Endothelial cell of umbilical vein (primary cell): ENCODE measurements around the gene RND2. TPM values are rescaled to one million over a fixed set of nuclear protein-coding genes. Genes with fewer than 3 reads are reported as not detected.

ENCODE experiments used
- BruUV-seq: library from RNA; stranded (reverse); fragments of 400-500 nt; replicated peaks from 2 replicates; lab custom pipeline; 2021; lab: Mats Ljungman, UMichigan
- CTCF ChIA-PET: fragments of 300-600, 350-600 bp; sonication (Branson Sonifier 250); formaldehyde crosslinking; loops from one replicate; lab custom pipeline; 2021; ENCODE audit warnings: antibody characterized with exemption, inconsistent platforms; lab: Charles Lee
- POLR2A ChIA-PET: fragments of 300-600, 350-600 bp; sonication (Branson Sonifier 250); formaldehyde crosslinking; loops from one replicate; lab custom pipeline; 2021; ENCODE audit warnings: antibody characterized with exemption, inconsistent platforms; lab: Charles Lee
- DNase-seq: peaks from one replicate; pipeline ENCODE4 v3.0.0-alpha.2; 2011; ENCODE audit warnings: low read depth, low spot score
- FAIRE-seq: peaks from 2 replicates; lab custom pipeline; 2011; peaks lifted over from hg19 to GRCh38; lab: Jason Lieb, UNC
- H2AFZ ChIP-seq: 2 replicates; pipeline ENCODE4 v1.6.0; 2012; ENCODE audit warnings: low read depth, low read length, control low read depth, inconsistent platforms
- H3K27ac ChIP-seq: 2 replicates; pipeline ENCODE4 v1.5.1; 2011; ENCODE audit warnings: low read depth, mild to moderate bottlenecking, control low read depth, low read length, moderate library complexity; ENCODE audit not compliant: insufficient read depth
- H3K27me3 ChIP-seq, 2 experiments: 2 replicates each; pipeline versions ENCODE4 v1.6.0 to v1.6.1; 2011; ENCODE audit warnings: low read length in 2 of 2, mixed read lengths in 1 of 2; ENCODE audit not compliant: control insufficient read depth in 2 of 2, insufficient read depth in 2 of 2
- H3K36me3 ChIP-seq, 2 experiments: 2 replicates in 1 of 2; 3 replicates in 1 of 2; pipeline ENCODE4 v1.5.1; 2011; ENCODE audit warnings: low read length in 2 of 2, mild to moderate bottlenecking in 1 of 2, moderate library complexity in 1 of 2; ENCODE audit not compliant: control insufficient read depth in 2 of 2, insufficient read depth in 2 of 2; ENCODE audit errors: extremely low read depth in 1 of 2
- H3K4me1 ChIP-seq: 3 replicates; pipeline ENCODE4 v1.5.1; 2011; ENCODE audit warnings: mild to moderate bottlenecking, low read length; ENCODE audit not compliant: control insufficient read depth, insufficient read depth; ENCODE audit errors: extremely low read depth
- H3K4me2 ChIP-seq: 2 replicates; pipeline ENCODE4 v1.6.1; 2011; ENCODE audit warnings: low read length, control low read depth, mixed read lengths; ENCODE audit not compliant: insufficient read depth
- H3K4me3 ChIP-seq, 3 experiments: fragments of 200-600 bp in 1 of 3; sonication (generic), shearing (Covaris generic) in 1 of 3; replicated peaks in 1 of 3; 2 replicates each; pipeline ENCODE4 v1.5.1; 2011 to 2016; ENCODE audit warnings: control low read depth in 3 of 3, low read length in 3 of 3, mild to moderate bottlenecking in 2 of 3, inconsistent platforms in 1 of 3, low read depth in 1 of 3, moderate library complexity in 1 of 3; ENCODE audit not compliant: insufficient read depth in 1 of 3
- H3K79me2 ChIP-seq: 2 replicates; pipeline ENCODE4 v1.6.0; 2012; ENCODE audit warnings: low read length, inconsistent platforms; ENCODE audit not compliant: control insufficient read depth, insufficient read depth
- H3K9ac ChIP-seq: replicated peaks from 2 replicates; pipeline ENCODE3; 2011; ENCODE audit warnings: low read length, control low read depth; ENCODE audit not compliant: insufficient read depth; ENCODE audit errors: extremely low read depth
- H3K9me1 ChIP-seq: replicated peaks from 3 replicates; pipeline ENCODE4 v1.6.0; 2011; ENCODE audit warnings: mild to moderate bottlenecking, low read length; ENCODE audit not compliant: control insufficient read depth, insufficient read depth; ENCODE audit errors: extremely low read depth
- H3K9me3 ChIP-seq: replicated peaks from 2 replicates; pipeline ENCODE4 v1.5.1; 2012; ENCODE audit warnings: low read length, inconsistent platforms; ENCODE audit not compliant: control insufficient read depth, insufficient read depth
- H4K20me1 ChIP-seq: replicated peaks from 2 replicates; pipeline ENCODE3; 2011; ENCODE audit warnings: mild to moderate bottlenecking, low read length; ENCODE audit not compliant: control insufficient read depth, insufficient read depth; ENCODE audit errors: extremely low read depth
- EZH2 ChIP-seq: IDR thresholded peaks from 2 replicates; pipeline ENCODE4 v1.6.1; 2012; ENCODE audit warnings: borderline replicate concordance, low read depth, mild to moderate bottlenecking, moderate library complexity, low read length, inconsistent platforms; ENCODE audit not compliant: severe bottlenecking
- FOS ChIP-seq: IDR thresholded peaks from 2 replicates; pipeline ENCODE4 v1.6.1; 2011; ENCODE audit warnings: mild to moderate bottlenecking, low read length, moderate library complexity, borderline replicate concordance; ENCODE audit not compliant: insufficient read depth
- GATA2 ChIP-seq: IDR thresholded peaks from 2 replicates; pipeline ENCODE4 v1.7.0; 2011; ENCODE audit warnings: low read depth, mild to moderate bottlenecking, moderate library complexity, mixed read lengths, low read length; ENCODE audit not compliant: insufficient read length, insufficient read depth
- JUN ChIP-seq: IDR thresholded peaks from 2 replicates; pipeline ENCODE4 v1.6.1; 2011; ENCODE audit warnings: borderline replicate concordance, low read depth; ENCODE audit not compliant: insufficient read length, insufficient read depth
- POLR2AphosphoS5 ChIP-seq: IDR thresholded peaks from 2 replicates; pipeline ENCODE4 v1.6.1; 2012; ENCODE audit warnings: low read depth, mild to moderate bottlenecking, control low read depth, low read length, moderate library complexity; ENCODE audit not compliant: insufficient read depth
- dilution Hi-C: fragments of 300-500 bp; cut with MboI; formaldehyde crosslinking; loops from one replicate; pipeline ENCODE4 v1.15.0; 2019; ENCODE audit warnings: low sequenced_read_pairs; ENCODE audit not compliant: extremely low pct_ligation_motif_present
- intact Hi-C: fragments of 100-400 bp; cut with micrococcal nuclease; formaldehyde crosslinking; loops from one replicate; pipeline ENCODE4 v1.10.0; 2022
- polyA plus RNA-seq, 4 experiments: library from polyadenylated mRNA; depleted of rRNA in 3 of 4; stranded (reverse) in 3 of 4; unstranded in 1 of 4; fragments of >200 nt; gene quantifications; 2 replicates each; pipeline versions ENCODE4 v1.2.1 to v1.2.3, GENCODE V29; 2011 to 2012; ENCODE audit warnings: missing spikeins in 1 of 4
- total RNA-seq: library from RNA; stranded (reverse); gene quantifications from 2 replicates; pipeline ENCODE4 v1.2.3, GENCODE V29; 2021
- TF ChIP-seq, protein P1 (sequence below), 2 donors: IDR thresholded peaks; 1 replicate in 1 of 2; 2 replicates in 1 of 2; pipeline ENCODE4 v1.5.1; 2011; ENCODE audit warnings: low read length in 2 of 2, mild to moderate bottlenecking in 2 of 2, moderate library complexity in 2 of 2, control low read depth in 1 of 2, inconsistent platforms in 1 of 2, low read depth in 1 of 2; ENCODE audit not compliant: insufficient read depth in 1 of 2; ENCODE audit errors: extremely low read depth in 1 of 2

RND2 gene
- total and polyA plus RNA-seq, 2 donors (not counting 3 experiments of a cell fraction or from before 2014, with no cell fraction given): 0.81 to 0.97 TPM

DNA sequence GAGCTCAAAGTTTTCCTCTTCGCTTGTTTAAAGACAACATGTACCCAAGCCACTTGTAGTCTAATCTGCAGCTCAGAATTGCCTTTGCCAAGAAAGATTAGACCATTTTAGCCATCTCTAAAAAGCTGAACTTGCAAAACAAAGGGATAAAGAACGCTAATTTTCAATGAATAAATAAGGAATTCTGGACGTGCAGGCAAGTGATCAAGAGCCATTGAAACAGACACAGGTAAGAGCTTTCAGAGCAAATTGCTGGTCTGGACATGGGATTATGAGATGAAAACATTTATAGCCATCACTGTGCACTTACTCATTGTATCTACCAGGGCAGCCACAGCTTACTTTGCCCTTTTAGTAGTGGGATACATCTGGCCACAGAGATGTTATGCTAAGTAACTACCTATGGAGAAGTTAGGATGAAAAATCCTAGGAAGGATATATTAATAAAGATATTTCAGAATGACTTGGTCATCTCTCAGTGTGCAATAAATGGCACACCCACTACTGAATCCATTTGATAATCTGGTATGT, 44.4 kb downstream of the RND2 start:
- FAIRE-seq: no peak
- TF ChIP-seq POLR2AphosphoS5: no peak
- no peak for TF ChIP-seq GATA2
- TF ChIP-seq FOS: no peak
- TF ChIP-seq, protein P1, sequence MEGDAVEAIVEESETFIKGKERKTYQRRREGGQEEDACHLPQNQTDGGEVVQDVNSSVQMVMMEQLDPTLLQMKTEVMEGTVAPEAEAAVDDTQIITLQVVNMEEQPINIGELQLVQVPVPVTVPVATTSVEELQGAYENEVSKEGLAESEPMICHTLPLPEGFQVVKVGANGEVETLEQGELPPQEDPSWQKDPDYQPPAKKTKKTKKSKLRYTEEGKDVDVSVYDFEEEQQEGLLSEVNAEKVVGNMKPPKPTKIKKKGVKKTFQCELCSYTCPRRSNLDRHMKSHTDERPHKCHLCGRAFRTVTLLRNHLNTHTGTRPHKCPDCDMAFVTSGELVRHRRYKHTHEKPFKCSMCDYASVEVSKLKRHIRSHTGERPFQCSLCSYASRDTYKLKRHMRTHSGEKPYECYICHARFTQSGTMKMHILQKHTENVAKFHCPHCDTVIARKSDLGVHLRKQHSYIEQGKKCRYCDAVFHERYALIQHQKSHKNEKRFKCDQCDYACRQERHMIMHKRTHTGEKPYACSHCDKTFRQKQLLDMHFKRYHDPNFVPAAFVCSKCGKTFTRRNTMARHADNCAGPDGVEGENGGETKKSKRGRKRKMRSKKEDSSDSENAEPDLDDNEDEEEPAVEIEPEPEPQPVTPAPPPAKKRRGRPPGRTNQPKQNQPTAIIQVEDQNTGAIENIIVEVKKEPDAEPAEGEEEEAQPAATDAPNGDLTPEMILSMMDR (IDR thresholded peaks at IDR 0.05; ENCODE audit: extremely low read depth in 1 of 2, insufficient read depth in 1 of 2, low read depth in 1 of 2, low read length in 2 of 2): no peak
- no peak for TF ChIP-seq EZH2
- no peak for TF ChIP-seq JUN

More for the DNA sequence above, 44.4 kb downstream of the RND2 start:
- BruUV-seq: no TSS peak
- Histone ChIP-seq H3K4me3 (no peak overlapping the region), H2AFZ (no peak overlapping the region), H3K4me1 (no peaks in the 10 kb centered on the region), H3K4me2 (no peak overlapping the region), H3K27ac (no peak overlapping the region), H3K9me1 (no peaks in the 10 kb centered on the region), H3K79me2 (no peaks in the 10 kb centered on the region), H3K27me3 (no peaks in the 10 kb centered on the region), H4K20me1 (no peaks in the 10 kb centered on the region), H3K9ac (no peak overlapping the region), H3K9me3 (no peaks in the 10 kb centered on the region), H3K36me3 (peaks cover 0 to 2% of the 10 kb centered on the region in 2 experiments)
- no peak for DNase-seq
- dilution Hi-C loops (no loop called here), intact Hi-C loops (no loop called here)
- ChIA-PET CTCF (interaction anchor here (1.2 kb wide), 1 partner anchor 102 kb away, joined by 3 read pairs; no protein-coding TSS in a partner anchor), POLR2A (no interaction called here)
